ENCODE data around the gene CHI3L2. TPM values are rescaled to one million over a fixed set of nuclear protein-coding genes. Genes with fewer than 3 reads are reported as not detected.

CHI3L2 gene
- polyA plus RNA-seq, 1 donor from 2014 or later = not detected

- Histone ChIP-seq H4K20me1 (ENCODE audit: insufficient read depth) (no peaks in the 10 kb centered on the region), H3K27me3 (ENCODE audit: insufficient read depth, low read depth, low read length) (no peaks in the 10 kb centered on the region)
- TF ChIP-seq RAD21 (conservative IDR thresholded peaks at IDR 0.05) (no peak), CTCF (IDR thresholded peaks at IDR 0.05; ENCODE audit: poor library complexity, severe bottlenecking) (no peak), MXI1 (conservative IDR thresholded peaks at IDR 0.05; ENCODE audit: poor library complexity, severe bottlenecking) (no peak), TAF1 (IDR thresholded peaks at IDR 0.05; ENCODE audit: low read depth) (no peak), POLR2AphosphoS5 (IDR thresholded peaks at IDR 0.05) (no peak), REST (IDR thresholded peaks at IDR 0.05; ENCODE audit: borderline replicate concordance) (no peak), SMC3 (conservative IDR thresholded peaks at IDR 0.05; ENCODE audit: poor library complexity) (no peak), EP300 (conservative IDR thresholded peaks at IDR 0.05; ENCODE audit: poor library complexity, severe bottlenecking) (no peak), EZH2 (IDR thresholded peaks at IDR 0.05; ENCODE audit: borderline replicate concordance, insufficient read depth, low read length, poor library complexity, severe bottlenecking) (no peak)
Observed at GRCh38 chr1:111236806-111237205, 9.3 kb downstream of the CHI3L2 start.

GRCh38 chr1:111238056-111238795, 10.7 kb downstream of the CHI3L2 start:
- H3K4me3 ChIP-seq (ENCODE audit: low read length) = no peak overlapping the region
- no peak overlapping the region for H3K27ac ChIP-seq (ENCODE audit: low read length)
- no peaks in the 10 kb centered on the region for H3K9me3 ChIP-seq (ENCODE audit: low read length)
- H2AFZ ChIP-seq (ENCODE audit: low read depth, low read length) = no peak overlapping the region
- TF ChIP-seq SMC3 (conservative IDR thresholded peaks at IDR 0.05; ENCODE audit: poor library complexity) = no peak
- TF ChIP-seq CTCF (IDR thresholded peaks at IDR 0.05; ENCODE audit: poor library complexity, severe bottlenecking) = no peak
- no peak for TF ChIP-seq REST (IDR thresholded peaks at IDR 0.05; ENCODE audit: borderline replicate concordance)
- no peaks in the 10 kb centered on the region for H3K79me2 ChIP-seq (replicated peaks; ENCODE audit: insufficient read depth, low read length)
- H3K4me2 ChIP-seq (ENCODE audit: low read length) = no peak overlapping the region
- no peaks in the 10 kb centered on the region for H3K36me3 ChIP-seq (ENCODE audit: insufficient read depth, low read length)
- H3F3A ChIP-seq (ENCODE audit: insufficient read depth, low read length, poor library complexity, severe bottlenecking) = no peaks in the 10 kb centered on the region
- no peaks in the 10 kb centered on the region for H3K27me3 ChIP-seq (ENCODE audit: insufficient read depth, low read depth, low read length)
- H3K9ac ChIP-seq (ENCODE audit: low read length) = no peak overlapping the region
- no peaks in the 10 kb centered on the region for H4K20me1 ChIP-seq (ENCODE audit: insufficient read depth)
- H3K9me2 ChIP-seq (ENCODE audit: insufficient read depth, low read length) = no peaks in the 10 kb centered on the region

More at GRCh38 chr1:111236806-111237205, 9.3 kb downstream of the CHI3L2 start:
- Histone ChIP-seq H3K9ac (ENCODE audit: low read length) (no peak overlapping the region), H3K4me3 (ENCODE audit: low read length) (no peak overlapping the region), H3F3A (ENCODE audit: insufficient read depth, low read length, poor library complexity, severe bottlenecking) (no peaks in the 10 kb centered on the region), H3K36me3 (ENCODE audit: insufficient read depth, low read length) (no peaks in the 10 kb centered on the region), H3K9me2 (ENCODE audit: insufficient read depth, low read length) (no peaks in the 10 kb centered on the region), H3K79me2 (replicated peaks; ENCODE audit: insufficient read depth, low read length) (no peaks in the 10 kb centered on the region), H3K9me3 (ENCODE audit: low read length) (no peaks in the 10 kb centered on the region), H2AFZ (ENCODE audit: low read depth, low read length) (no peak overlapping the region), H3K4me2 (ENCODE audit: low read length) (no peak overlapping the region), H3K27ac (ENCODE audit: low read length) (no peak overlapping the region)
